CD4-positive, alpha-beta T cell (primary cell): ENCODE measurements around the gene NHLRC3. TPM values are rescaled to one million over a fixed set of nuclear protein-coding genes. Genes with fewer than 3 reads are reported as not detected.
A peak's percentile ranks its signal among the peaks of the same experiment; 100 is the strongest.

Source experiments
- ATAC-seq: fragments of 200-7000 bp; cut with Tn5 transposase; one replicate; pipeline ENCODE4 v1.10.0; 2022; ENCODE audit warnings: mild to moderate bottlenecking; ENCODE audit not compliant: poor library complexity
- CTCF ChIA-PET: fragments of 350-600 bp; sonication (Branson Sonifier 250); formaldehyde crosslinking; loops from one replicate; lab custom pipeline; 2021; ENCODE audit warnings: antibody characterized with exemption, inconsistent platforms; lab: Charles Lee
- POLR2A ChIA-PET: fragments of 350-600 bp; sonication (Branson Sonifier 250); formaldehyde crosslinking; loops from one replicate; lab custom pipeline; 2021; ENCODE audit warnings: antibody characterized with exemption, inconsistent platforms; lab: Charles Lee
- DNase-seq, 14 experiments: peaks; one replicate each; pipeline ENCODE4 v3.0.0-alpha.2; 2013 to 2020; ENCODE audit warnings: mixed read lengths in 2 of 14
- H3K27ac ChIP-seq, 2 donors: one replicate each; pipeline versions ENCODE4 v1.5.1 to v1.7.0; 2013; ENCODE audit warnings: low read length in 2 of 2, low read depth in 1 of 2, mild to moderate bottlenecking in 1 of 2
- H3K27me3 ChIP-seq, 2 experiments: 1 replicate in 1 of 2; 2 replicates in 1 of 2; pipeline versions ENCODE4 v1.6.1 to v1.7.0; 2013; ENCODE audit warnings: low read length in 2 of 2, control low read depth in 1 of 2, mild to moderate bottlenecking in 1 of 2, moderate library complexity in 1 of 2; ENCODE audit not compliant: insufficient read depth in 2 of 2, control insufficient read depth in 1 of 2
- H3K36me3 ChIP-seq: one replicate; pipeline ENCODE4 v1.6.1; 2013; ENCODE audit warnings: low read length, control low read depth; ENCODE audit not compliant: insufficient read depth
- H3K4me1 ChIP-seq: one replicate; pipeline ENCODE4 v1.6.1; 2013; ENCODE audit warnings: low read length, control low read depth; ENCODE audit not compliant: insufficient read depth
- H3K4me3 ChIP-seq: one replicate; pipeline ENCODE4 v1.5.1; 2013; ENCODE audit warnings: mild to moderate bottlenecking, low read length, moderate library complexity
- H3K9me3 ChIP-seq, 2 experiments: 1 replicate in 1 of 2; 2 replicates in 1 of 2; pipeline versions ENCODE4 v1.6.1 to v1.7.0; 2013; ENCODE audit warnings: low read length in 2 of 2, mild to moderate bottlenecking in 2 of 2, control low read depth in 1 of 2, moderate library complexity in 1 of 2; ENCODE audit not compliant: control insufficient read depth in 1 of 2, insufficient read depth in 1 of 2
- H3K27ac Mint-ChIP-seq: one replicate; pipeline ENCODE4 v1.8.0; 2020; ENCODE audit warnings: mixed read lengths
- H3K27me3 Mint-ChIP-seq: one replicate; pipeline ENCODE4 v1.8.0; 2021; ENCODE audit warnings: mixed read lengths
- H3K36me3 Mint-ChIP-seq: one replicate; pipeline ENCODE4 v1.8.0; 2021; ENCODE audit warnings: low read depth, mixed read lengths
- H3K4me1 Mint-ChIP-seq: one replicate; pipeline ENCODE4 v1.8.0; 2021; ENCODE audit warnings: low read depth, mixed read lengths
- H3K4me3 Mint-ChIP-seq: one replicate; pipeline ENCODE4 v1.8.0; 2020; ENCODE audit warnings: mild to moderate bottlenecking, mixed read lengths
- H3K9me3 Mint-ChIP-seq: one replicate; pipeline ENCODE4 v1.8.0; 2020; ENCODE audit warnings: mixed read lengths
- intact Hi-C, 2 experiments: fragments of 100-400 bp; cut with DNase I in 1 of 2; cut with micrococcal nuclease in 1 of 2; formaldehyde crosslinking; loops; one replicate each; pipeline versions ENCODE4 v1.15.1 to v1.9.0; 2023 to 2025; cut with DNase I, micrococcal nuclease
- polyA plus RNA-seq, 2 donors: library from polyadenylated mRNA; unstranded; fragments of 120-200 nt; gene quantifications; one replicate each; pipeline ENCODE4 v1.2.1, GENCODE V29; 2013
- total RNA-seq, 174 experiments: library from RNA in 2 of 174; stranded (reverse) in 2 of 174; gene quantifications; one replicate each; pipeline ENCODE4 v1.2.3 and lab custom pipeline; 2021 to 2026
- TF ChIP-seq, protein P1 (sequence below): fragments of 200-600 bp; IDR thresholded peaks from one replicate; pipeline ENCODE4 v1.8.0; 2022; ENCODE audit warnings: antibody characterized with exemption, mild to moderate bottlenecking

Gene NHLRC3
- total RNA-seq (1 to 10 TPM; 3.9 to 5.9 TPM), total RNA-seq (lab: John Stamatoyannopoulos, UW) (6.5 to 78.1 (median 26.2) reads per million in 172 experiments)
- 23.1 TPM for polyA plus RNA-seq (2013, experiment 1 of 2)
- 14.3 TPM for polyA plus RNA-seq (2013, experiment 2 of 2)

DNA sequence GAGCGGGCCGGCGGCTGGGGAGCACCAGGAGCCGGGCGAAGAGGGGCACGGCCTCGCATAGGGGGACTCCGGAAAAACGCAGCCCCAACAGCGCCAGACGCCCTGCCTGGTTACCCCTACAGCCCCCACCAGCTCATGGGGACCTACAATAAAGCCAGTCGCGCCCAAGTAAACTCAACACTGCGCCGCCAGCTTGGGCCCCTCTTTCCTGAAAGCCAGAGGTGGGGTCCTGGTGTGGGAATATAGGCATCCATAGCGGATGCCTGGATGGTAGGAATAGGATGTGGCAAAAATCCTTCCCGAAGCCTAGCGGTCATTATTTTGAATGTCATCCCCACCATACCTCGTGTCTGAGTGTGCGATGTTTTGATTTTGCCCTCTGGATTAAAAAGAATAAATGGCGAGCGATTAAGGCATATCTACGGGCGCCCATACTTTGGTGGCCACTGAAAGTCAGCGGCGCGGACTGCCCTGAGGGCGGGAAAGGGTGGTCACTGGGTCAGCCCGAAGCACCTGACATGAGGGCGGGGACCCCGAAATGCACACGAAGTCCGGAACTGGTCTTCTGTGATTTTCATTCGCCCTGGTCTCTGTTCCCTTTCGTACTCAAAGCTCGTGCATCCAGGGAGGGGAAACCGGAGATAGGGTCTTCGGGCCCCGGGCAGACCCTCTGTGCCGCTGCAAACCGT, at the start of gene NHLRC3, which contains the start of gene PROSER1:
NHLRC3 (plus strand) TSS at position 577 of the 689 bp plus-strand sequence. CDS start 184 bp downstream, outside the sequence.
PROSER1 (minus strand) TSS at position 210 of the 689 bp plus-strand sequence. CDS start 847 bp downstream, outside the sequence.
- no peaks in the 10 kb centered on the region for H3K9me3 Mint-ChIP-seq
- H3K27ac Mint-ChIP-seq, result peak within 1 kb of the TSS; percentile 98
- no peaks in the 10 kb centered on the region for H3K27me3 ChIP-seq
- ChIA-PET POLR2A (interaction anchor here (0.6 to 2.7 kb wide), 7 partner anchors 10 to 1884 kb away, joined by 3 to 11 read pairs (median 4); partner anchors contain the start of gene UFM1), CTCF (no interaction called here)
- ATAC-seq (peak; percentile 76), DNase-seq (peak; percentile 65 to 90 (median 76))
- TF ChIP-seq, protein P1, sequence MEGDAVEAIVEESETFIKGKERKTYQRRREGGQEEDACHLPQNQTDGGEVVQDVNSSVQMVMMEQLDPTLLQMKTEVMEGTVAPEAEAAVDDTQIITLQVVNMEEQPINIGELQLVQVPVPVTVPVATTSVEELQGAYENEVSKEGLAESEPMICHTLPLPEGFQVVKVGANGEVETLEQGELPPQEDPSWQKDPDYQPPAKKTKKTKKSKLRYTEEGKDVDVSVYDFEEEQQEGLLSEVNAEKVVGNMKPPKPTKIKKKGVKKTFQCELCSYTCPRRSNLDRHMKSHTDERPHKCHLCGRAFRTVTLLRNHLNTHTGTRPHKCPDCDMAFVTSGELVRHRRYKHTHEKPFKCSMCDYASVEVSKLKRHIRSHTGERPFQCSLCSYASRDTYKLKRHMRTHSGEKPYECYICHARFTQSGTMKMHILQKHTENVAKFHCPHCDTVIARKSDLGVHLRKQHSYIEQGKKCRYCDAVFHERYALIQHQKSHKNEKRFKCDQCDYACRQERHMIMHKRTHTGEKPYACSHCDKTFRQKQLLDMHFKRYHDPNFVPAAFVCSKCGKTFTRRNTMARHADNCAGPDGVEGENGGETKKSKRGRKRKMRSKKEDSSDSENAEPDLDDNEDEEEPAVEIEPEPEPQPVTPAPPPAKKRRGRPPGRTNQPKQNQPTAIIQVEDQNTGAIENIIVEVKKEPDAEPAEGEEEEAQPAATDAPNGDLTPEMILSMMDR, result no peak
- H3K4me3 ChIP-seq, result peak within 1 kb of the TSS; percentile 80
- H3K4me1 Mint-ChIP-seq, result peaks cover 89% of the 10 kb centered on the region
- H3K27ac ChIP-seq, result peak within 1 kb of the TSS; percentile 64 to 76
- no peaks in the 10 kb centered on the region for H3K36me3 ChIP-seq
- peak within 1 kb of the TSS; percentile 95 for H3K4me3 Mint-ChIP-seq
- H3K9me3 ChIP-seq, result no peaks in the 10 kb centered on the region
- H3K4me1 ChIP-seq, result peaks cover 12% of the 10 kb centered on the region
- H3K27me3 Mint-ChIP-seq, result no peaks in the 10 kb centered on the region
- H3K36me3 Mint-ChIP-seq, result peaks cover 37% of the 10 kb centered on the region
- intact Hi-C loops, result loop anchor here (5.0 to 10.0 kb wide), 3 partner anchors 619 to 1983 kb away; partner anchors contain the start of genes COG6 (in 1 of the 2) and SUPT20H (in 1 of the 2)

DNA sequence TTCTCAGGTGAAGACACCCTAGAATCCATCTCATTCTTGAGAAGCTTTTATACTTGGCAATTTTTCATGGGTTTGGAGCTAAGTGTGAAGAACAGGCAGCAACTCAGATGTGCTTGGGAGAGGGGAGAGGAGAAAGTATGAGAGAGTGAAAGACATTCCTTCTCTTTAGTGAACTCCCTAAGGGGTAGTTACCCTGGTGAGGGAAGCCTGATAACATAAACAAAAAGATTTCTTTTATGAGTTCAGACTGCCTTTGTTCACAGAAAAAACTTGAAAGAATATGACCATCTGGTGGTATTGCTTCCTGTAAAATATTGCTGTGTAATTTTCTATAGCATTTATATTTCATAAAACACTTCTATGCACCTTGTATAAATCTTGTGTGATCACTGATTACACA, 47.6 kb upstream of the NHLRC3 start, which contains the start of gene STOML3:
STOML3 (minus strand) TSS at position 139 of the 400 bp plus-strand sequence; CDS start at position 29, 110 bp downstream.
- H3K36me3 Mint-ChIP-seq, result no peaks in the 10 kb centered on the region
- ATAC-seq (no peak), DNase-seq (no peak)
- no peak within 1 kb of the TSS for H3K4me3 Mint-ChIP-seq
- ChIA-PET CTCF (interaction anchor here (0.5 kb wide), 1 partner anchor 626 kb away, joined by 4 read pairs; no protein-coding TSS in a partner anchor), POLR2A (no interaction called here)
- H3K9me3 Mint-ChIP-seq, result no peaks in the 10 kb centered on the region
- Histone ChIP-seq H3K27ac (no peak within 1 kb of the TSS), H3K4me3 (no peak within 1 kb of the TSS), H3K36me3 (no peaks in the 10 kb centered on the region), H3K9me3 (no peaks in the 10 kb centered on the region), H3K4me1 (no peaks in the 10 kb centered on the region), H3K27me3 (no peaks in the 10 kb centered on the region)
- intact Hi-C loops, result no loop called here
- no peaks in the 10 kb centered on the region for H3K27me3 Mint-ChIP-seq
- TF ChIP-seq, protein P1, result no peak
- no peak within 1 kb of the TSS for H3K27ac Mint-ChIP-seq
- no peaks in the 10 kb centered on the region for H3K4me1 Mint-ChIP-seq

DNA sequence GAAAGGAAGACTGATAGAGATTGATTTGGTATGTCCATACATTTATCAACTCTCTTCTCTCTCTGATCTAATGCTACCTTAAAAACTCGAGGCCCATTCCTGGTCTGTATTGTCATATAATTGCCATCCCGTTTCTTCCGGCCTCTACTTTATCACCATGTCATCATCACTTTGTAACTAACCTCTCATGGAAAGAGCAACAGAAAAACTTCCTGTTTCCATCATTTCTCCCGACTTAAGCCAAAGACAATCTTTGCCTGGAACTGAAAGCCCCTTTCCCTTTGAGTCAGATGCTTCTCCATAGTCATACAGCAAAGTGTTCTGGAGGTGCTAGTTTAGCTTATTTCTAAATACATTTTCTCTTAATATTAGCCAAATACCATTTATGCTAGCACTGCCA, 44.9 kb upstream of the NHLRC3 start:
- H3K4me1 Mint-ChIP-seq, result no peaks in the 10 kb centered on the region
- Histone ChIP-seq H3K36me3 (no peaks in the 10 kb centered on the region), H3K27ac (no peak overlapping the region), H3K4me1 (no peaks in the 10 kb centered on the region), H3K9me3 (no peaks in the 10 kb centered on the region), H3K27me3 (no peaks in the 10 kb centered on the region), H3K4me3 (no peak overlapping the region)
- H3K27ac Mint-ChIP-seq, result no peak overlapping the region
- no peak overlapping the region for H3K4me3 Mint-ChIP-seq
- TF ChIP-seq, protein P1, result no peak
- no peak for DNase-seq
- no peaks in the 10 kb centered on the region for H3K36me3 Mint-ChIP-seq
- intact Hi-C loops, result no loop called here
- no peak for ATAC-seq
- no peaks in the 10 kb centered on the region for H3K27me3 Mint-ChIP-seq
- ChIA-PET POLR2A (no interaction called here), CTCF (no interaction called here)
- no peaks in the 10 kb centered on the region for H3K9me3 Mint-ChIP-seq
